SK-N-MC (cell line): Measurements from ENCODE around the gene TRABD.
"Not testable (repeated sequence)": the region's sequence is repeated elsewhere in the genome, so short reads cannot be mapped to it uniquely, and the experiment has no call there.

Experiments
- DNase-seq: peaks from one replicate; pipeline ENCODE4 v3.0.0-alpha.2; 2011; ENCODE audit warnings: low read depth, low spot score
- H3K27ac ChIP-seq: fragments of 200-600 bp; sonication (generic); 2 replicates; pipeline ENCODE4 v1.5.1; 2016; ENCODE audit warnings: mixed run types
- H3K36me3 ChIP-seq: fragments of 200-600 bp; sonication (generic); 2 replicates; pipeline ENCODE4 v1.6.1; 2017; ENCODE audit warnings: antibody characterized with exemption, low read length, mixed read lengths; ENCODE audit not compliant: insufficient read depth
- H3K4me3 ChIP-seq: fragments of 200-600 bp; sonication (generic); 2 replicates; pipeline ENCODE4 v1.5.1; 2016
- H3K9ac ChIP-seq: fragments of 200-600 bp; sonication (generic); 2 replicates; pipeline ENCODE4 v1.8.0; 2017; ENCODE audit warnings: mixed run types, mixed read lengths; ENCODE audit not compliant: insufficient read length
- H3K9me3 ChIP-seq: fragments of 200-600 bp; sonication (generic); 2 replicates; pipeline ENCODE4 v1.6.1; 2017; ENCODE audit warnings: low read depth, mild to moderate bottlenecking, antibody characterized with exemption, low read length, moderate library complexity, mixed read lengths
- EZH2 ChIP-seq: fragments of 200-600 bp; sonication (generic); IDR thresholded peaks from one replicate; pipeline ENCODE4 v1.6.1; 2017; ENCODE audit warnings: antibody characterized with exemption
- FOXP2 ChIP-seq: optimal IDR thresholded peaks from 2 replicates; pipeline ENCODE3; 2011; ENCODE audit warnings: mild to moderate bottlenecking, moderate library complexity; ENCODE audit not compliant: insufficient read depth; ENCODE audit errors: extremely low read length, control extremely low read depth
- POLR2AphosphoS5 ChIP-seq: IDR thresholded peaks from 2 replicates; pipeline ENCODE4 v1.6.1; 2012; ENCODE audit warnings: mild to moderate bottlenecking, low read depth, low read length, borderline replicate concordance

TRABD gene

GRCh38 chr22:50161508-50162390, 24.0 kb upstream of the TRABD start:
- H3K27ac ChIP-seq: no peak overlapping the region
- no peak for TF ChIP-seq FOXP2
- no peak for TF ChIP-seq EZH2
- no peak for TF ChIP-seq POLR2AphosphoS5
- no peak overlapping the region for H3K9ac ChIP-seq

GRCh38 chr22:50162391-50162956, 23.2 kb upstream of the TRABD start:
- Histone ChIP-seq H3K36me3 (no peaks in the 10 kb centered on the region), H3K27ac (no peak overlapping the region), H3K4me3 (no peak overlapping the region), H3K9me3 (no peaks in the 10 kb centered on the region), H3K9ac (no peak overlapping the region)
- TF ChIP-seq FOXP2 (no peak), POLR2AphosphoS5 (no peak)
- DNase-seq: no peak

More at GRCh38 chr22:50161508-50162390, 24.0 kb upstream of the TRABD start:
- no peaks in the 10 kb centered on the region for H3K36me3 ChIP-seq
- no peak overlapping the region for H3K4me3 ChIP-seq
- DNase-seq: no peak
- no peaks in the 10 kb centered on the region for H3K9me3 ChIP-seq

- H3K4me3 ChIP-seq: no peak overlapping the region
- H3K27ac ChIP-seq: no peak overlapping the region
- H3K36me3 ChIP-seq: no peaks in the 10 kb centered on the region
- DNase-seq: no peak
- H3K9me3 ChIP-seq: no peaks in the 10 kb centered on the region
- TF ChIP-seq EZH2 (no peak), FOXP2 (no peak), POLR2AphosphoS5 (no peak)
- no peak overlapping the region for H3K9ac ChIP-seq
Measured at GRCh38 chr22:50165436-50166123, 20.1 kb upstream of the TRABD start.

GRCh38 chr22:50167689-50168489, 17.8 kb upstream of the TRABD start:
- no peak overlapping the region for H3K27ac ChIP-seq
- no peak overlapping the region for H3K9ac ChIP-seq
- no peaks in the 10 kb centered on the region for H3K36me3 ChIP-seq
- no peak overlapping the region for H3K4me3 ChIP-seq
- no peak for TF ChIP-seq FOXP2
- no peak for TF ChIP-seq POLR2AphosphoS5
- TF ChIP-seq EZH2: no peak
- H3K9me3 ChIP-seq: no peaks in the 10 kb centered on the region
- DNase-seq: no peak

- H3K27ac ChIP-seq: peak overlapping the region; percentile 68; the same call in 1 of the 2 replicates
- not testable (repeated sequence) for H3K9me3 ChIP-seq, DNase-seq, H3K9ac ChIP-seq, H3K36me3 ChIP-seq, H3K4me3 ChIP-seq
Measured at GRCh38 chr22:50168490-50169180, 17.1 kb upstream of the TRABD start.

GRCh38 chr22:50169181-50169759, 16.4 kb upstream of the TRABD start:
- Histone ChIP-seq H3K4me3 (0 out of 2 replicates have a peak overlapping the region, but pooled peaks have one; percentile 69), H3K27ac (peak overlapping the region; percentile 68; the same call in 1 of the 2 replicates), H3K36me3 (no peaks in the 10 kb centered on the region), H3K9me3 (no peaks in the 10 kb centered on the region), H3K9ac (no peak overlapping the region)
- DNase-seq: no peak
- TF ChIP-seq EZH2 (no peak), FOXP2 (no peak), POLR2AphosphoS5 (no peak)

GRCh38 chr22:50169774-50170341, 15.9 kb upstream of the TRABD start:
- Histone ChIP-seq H3K9me3 (no peaks in the 10 kb centered on the region), H3K4me3 (peak overlapping the region; percentile 69), H3K36me3 (no peaks in the 10 kb centered on the region), H3K9ac (no peak overlapping the region), H3K27ac (no peak overlapping the region)
- TF ChIP-seq EZH2 (no peak), POLR2AphosphoS5 (no peak), FOXP2 (no peak)
- no peak for DNase-seq
